Mesenchymal stem cell (in vitro differentiated cells and primary cell): ENCODE data around the gene TNKS1BP1.
A peak's percentile ranks its signal among the peaks of the same experiment; 100 is the strongest.

Experiments
- DNase-seq: peaks from one replicate; pipeline ENCODE4 v3.0.0-alpha.2; 2013
- H2AFZ ChIP-seq: one replicate; pipeline ENCODE4 v1.6.1; 2013; ENCODE audit warnings: low read depth, mild to moderate bottlenecking, control low read depth, inconsistent platforms, low read length, moderate library complexity
- H2AK5ac ChIP-seq: 2 replicates; pipeline ENCODE4 v1.6.1; 2013; ENCODE audit warnings: low read length, moderate library complexity, mild to moderate bottlenecking, inconsistent platforms; ENCODE audit not compliant: severe bottlenecking
- H2BK120ac ChIP-seq: one replicate; pipeline ENCODE4 v1.6.1; 2013; ENCODE audit warnings: low read depth, mild to moderate bottlenecking, inconsistent platforms, low read length, moderate library complexity
- H2BK12ac ChIP-seq, 2 experiments: one replicate each; pipeline ENCODE4 v1.6.1; 2013; ENCODE audit warnings: inconsistent platforms in 2 of 2, low read length in 2 of 2, mild to moderate bottlenecking in 2 of 2, moderate library complexity in 2 of 2, control low read depth in 1 of 2
- H2BK15ac ChIP-seq: one replicate; pipeline ENCODE4 v1.6.1; 2013; ENCODE audit warnings: mild to moderate bottlenecking, low read depth, inconsistent platforms; ENCODE audit not compliant: poor library complexity, severe bottlenecking
- H2BK5ac ChIP-seq: 2 replicates; pipeline ENCODE4 v1.6.1; 2013; ENCODE audit warnings: low read depth, mild to moderate bottlenecking, low read length, control low read depth, inconsistent platforms; ENCODE audit not compliant: poor library complexity, severe bottlenecking
- H3K14ac ChIP-seq, 2 experiments: one replicate each; pipeline ENCODE4 v1.6.1; 2013; ENCODE audit warnings: inconsistent platforms in 2 of 2, low read length in 2 of 2, control low read depth in 1 of 2, mild to moderate bottlenecking in 1 of 2, moderate library complexity in 1 of 2
- H3K18ac ChIP-seq, 2 experiments: one replicate each; pipeline ENCODE4 v1.6.1; 2013; ENCODE audit warnings: inconsistent platforms in 2 of 2, low read length in 2 of 2, control low read depth in 1 of 2, low read depth in 1 of 2, mild to moderate bottlenecking in 1 of 2
- H3K23ac ChIP-seq, 2 experiments: one replicate each; pipeline ENCODE4 v1.6.1; 2013; ENCODE audit warnings: inconsistent platforms in 2 of 2, low read length in 2 of 2, mild to moderate bottlenecking in 2 of 2, moderate library complexity in 2 of 2, control low read depth in 1 of 2
- H3K27ac ChIP-seq: 2 replicates; pipeline ENCODE4 v1.5.1; 2013; ENCODE audit warnings: mild to moderate bottlenecking, moderate library complexity, low read length, control low read depth, inconsistent platforms; ENCODE audit not compliant: poor library complexity, severe bottlenecking
- H3K27me3 ChIP-seq, 2 experiments: 2 replicates each; pipeline versions ENCODE4 v1.6.1 to v1.7.0; 2013; ENCODE audit warnings: low read length in 2 of 2, mild to moderate bottlenecking in 2 of 2, moderate library complexity in 2 of 2, control low read depth in 1 of 2, inconsistent platforms in 1 of 2; ENCODE audit not compliant: control insufficient read depth in 1 of 2, insufficient read depth in 1 of 2
- H3K36me3 ChIP-seq, 2 experiments: 2 replicates each; pipeline versions ENCODE4 v1.6.1 to v1.7.0; 2013; ENCODE audit warnings: low read length in 2 of 2, control low read depth in 1 of 2, inconsistent platforms in 1 of 2, low read depth in 1 of 2, mild to moderate bottlenecking in 1 of 2; ENCODE audit not compliant: insufficient read depth in 2 of 2, control insufficient read depth in 1 of 2
- H3K4ac ChIP-seq, 2 experiments: one replicate each; pipeline ENCODE4 v1.6.1; 2013; ENCODE audit warnings: inconsistent platforms in 2 of 2, low read length in 2 of 2, mild to moderate bottlenecking in 2 of 2, moderate library complexity in 2 of 2, control low read depth in 1 of 2, low read depth in 1 of 2
- H3K4me1 ChIP-seq: 2 replicates; pipeline ENCODE4 v1.6.1; 2013; ENCODE audit warnings: low read depth, low read length, control low read depth; ENCODE audit not compliant: control insufficient read depth, insufficient read depth
- H3K4me2 ChIP-seq: 2 replicates; pipeline ENCODE4 v1.6.1; 2013; ENCODE audit warnings: low read length, mild to moderate bottlenecking, inconsistent platforms; ENCODE audit not compliant: poor library complexity, severe bottlenecking
- H3K4me3 ChIP-seq, 2 experiments: 2 replicates each; pipeline versions ENCODE4 v1.5.1 to v1.7.0; 2013; ENCODE audit warnings: low read length in 2 of 2, mild to moderate bottlenecking in 2 of 2, control low read depth in 1 of 2, low read depth in 1 of 2; ENCODE audit not compliant: insufficient read depth in 1 of 2
- H3K79me1 ChIP-seq: replicated peaks from 2 replicates; pipeline ENCODE4 v1.6.1; 2013; ENCODE audit warnings: mild to moderate bottlenecking, control low read depth, low read length, inconsistent platforms; ENCODE audit not compliant: poor library complexity, severe bottlenecking
- H3K9ac ChIP-seq: 2 replicates; pipeline ENCODE4 v1.7.0; 2013; ENCODE audit warnings: mild to moderate bottlenecking, low read length, moderate library complexity
- H3K9me3 ChIP-seq: 2 replicates; pipeline ENCODE4 v1.7.0; 2013; ENCODE audit warnings: mild to moderate bottlenecking, low read length; ENCODE audit not compliant: control insufficient read depth
- H4K8ac ChIP-seq: one replicate; pipeline ENCODE4 v1.6.1; 2013; ENCODE audit warnings: inconsistent platforms, mild to moderate bottlenecking, low read length, moderate library complexity
- H4K91ac ChIP-seq: one replicate; pipeline ENCODE4 v1.6.1; 2013; ENCODE audit warnings: mild to moderate bottlenecking, low read length, inconsistent platforms
- WGBS: methylation state at CpG from one replicate; pipeline ENCODE4 v1.1.7; 2013; ENCODE audit warnings: mixed read lengths; 5-methylcytosine and 5-hydroxymethylcytosine counted together

TNKS1BP1 gene

GRCh38 chr11:57332694-57333440 lies 8.1 kb upstream of the TNKS1BP1 start:
- H3K9ac ChIP-seq, result no peak overlapping the region
- H3K4me1 ChIP-seq, result peaks cover 8% of the 10 kb centered on the region
- H3K14ac ChIP-seq, result no peak overlapping the region
- peak overlapping the region; percentile 29 for H4K91ac ChIP-seq
- no peak overlapping the region for H2BK15ac ChIP-seq
- no peak overlapping the region for H2BK120ac ChIP-seq
- H3K9me3 ChIP-seq, result no peaks in the 10 kb centered on the region
- no peak overlapping the region for H4K8ac ChIP-seq
- WGBS, result 97% methylated on average over 11 of the region's 11 CpGs
- peaks cover 0 to 2% of the 10 kb centered on the region in 2 experiments for H3K27me3 ChIP-seq
- no peak overlapping the region for H2AFZ ChIP-seq
- H3K79me1 ChIP-seq, result peaks cover 44% of the 10 kb centered on the region
- no peak overlapping the region for H2BK12ac ChIP-seq
- H3K4me2 ChIP-seq, result no peak overlapping the region
- H3K36me3 ChIP-seq, result peaks cover 45 to 63% of the 10 kb centered on the region in 2 experiments
- H3K27ac ChIP-seq, result no peak overlapping the region
- H3K4ac ChIP-seq, result no peak overlapping the region
- H2AK5ac ChIP-seq, result no peak overlapping the region
- H2BK5ac ChIP-seq, result no peak overlapping the region
- H3K18ac ChIP-seq, result no peak overlapping the region
- no peak overlapping the region for H3K4me3 ChIP-seq
- peak; percentile 86 for DNase-seq
- H3K23ac ChIP-seq, result no peak overlapping the region

- no peak overlapping the region for H3K4me2 ChIP-seq
- H2BK15ac ChIP-seq, result no peak overlapping the region
- H3K9me3 ChIP-seq, result no peaks in the 10 kb centered on the region
- H3K23ac ChIP-seq, result no peak overlapping the region
- H2AK5ac ChIP-seq, result no peak overlapping the region
- H3K14ac ChIP-seq, result no peak overlapping the region
- no peaks in the 10 kb centered on the region for H3K27me3 ChIP-seq
- peaks cover 10% of the 10 kb centered on the region for H3K4me1 ChIP-seq
- H3K4ac ChIP-seq, result no peak overlapping the region
- WGBS, result 97% methylated on average over 14 of the region's 14 CpGs
- no peak overlapping the region for H3K18ac ChIP-seq
- H3K79me1 ChIP-seq, result peaks cover 44% of the 10 kb centered on the region
- no peak overlapping the region for H3K27ac ChIP-seq
- no peak overlapping the region for H2AFZ ChIP-seq
- no peak overlapping the region for H2BK12ac ChIP-seq
- H3K36me3 ChIP-seq, result peaks cover 56 to 75% of the 10 kb centered on the region in 2 experiments
- no peak overlapping the region for H2BK120ac ChIP-seq
- H4K91ac ChIP-seq, result no peak overlapping the region
- no peak overlapping the region for H2BK5ac ChIP-seq
- H3K4me3 ChIP-seq, result peak overlapping the region in 1 of 2 experiments; percentile 15
- H4K8ac ChIP-seq, result no peak overlapping the region
- no peak for DNase-seq
- H3K9ac ChIP-seq, result no peak overlapping the region
Observed at GRCh38 chr11:57331720-57332119, 7.0 kb upstream of the TNKS1BP1 start.

- Histone ChIP-seq H4K8ac (no peak overlapping the region), H3K9ac (no peak overlapping the region), H3K4me2 (no peak overlapping the region), H2BK15ac (no peak overlapping the region), H3K27me3 (no peaks in the 10 kb centered on the region), H2BK5ac (no peak overlapping the region), H3K4me1 (peaks cover 13% of the 10 kb centered on the region), H2AFZ (no peak overlapping the region), H2BK12ac (no peak overlapping the region), H3K18ac (no peak overlapping the region), H2BK120ac (no peak overlapping the region), H3K36me3 (peaks cover 65 to 84% of the 10 kb centered on the region in 2 experiments), H3K9me3 (no peaks in the 10 kb centered on the region), H3K79me1 (peaks cover 42% of the 10 kb centered on the region), H4K91ac (no peak overlapping the region), H3K4me3 (no peak overlapping the region), H3K4ac (no peak overlapping the region), H2AK5ac (no peak overlapping the region), H3K27ac (no peak overlapping the region), H3K14ac (no peak overlapping the region), H3K23ac (no peak overlapping the region)
- no peak for DNase-seq
- 98% methylated on average over 9 of the region's 9 CpGs for WGBS
Observed at GRCh38 chr11:57330029-57330428, 5.3 kb upstream of the TNKS1BP1 start.

- Histone ChIP-seq H3K18ac (no peak overlapping the region), H3K9me3 (no peaks in the 10 kb centered on the region), H2BK15ac (no peak overlapping the region), H2BK12ac (no peak overlapping the region), H3K4me3 (no peak overlapping the region), H2BK120ac (no peak overlapping the region), H3K27me3 (no peaks in the 10 kb centered on the region), H2AK5ac (no peak overlapping the region), H3K4me2 (no peak overlapping the region), H3K4ac (no peak overlapping the region), H3K23ac (no peak overlapping the region), H2BK5ac (no peak overlapping the region), H4K91ac (no peak overlapping the region), H3K9ac (no peak overlapping the region), H2AFZ (no peak overlapping the region), H3K27ac (no peak overlapping the region), H3K14ac (no peak overlapping the region), H4K8ac (no peak overlapping the region), H3K36me3 (peaks cover 59 to 69% of the 10 kb centered on the region in 2 experiments), H3K4me1 (peaks cover 15% of the 10 kb centered on the region), H3K79me1 (peaks cover 40% of the 10 kb centered on the region)
- DNase-seq, result no peak
- WGBS, result 97% methylated on average over 5 of the region's 5 CpGs
Observed at GRCh38 chr11:57327721-57328120, 3.0 kb upstream of the TNKS1BP1 start.
